22Rv1 (cell line): Measurements from ENCODE around the gene LCN9.

Experiments used
- ZFX ChIP-seq: fragments of 450-650 bp; IDR thresholded peaks from 2 replicates; pipeline ENCODE4 v1.6.1; 2017; ENCODE audit warnings: antibody characterized with exemption, borderline replicate concordance
- TF ChIP-seq, protein P1 (sequence below): fragments of 450-650 bp; IDR thresholded peaks from 2 replicates; pipeline ENCODE4 v1.5.1; 2017; ENCODE audit warnings: mild to moderate bottlenecking

DNA sequence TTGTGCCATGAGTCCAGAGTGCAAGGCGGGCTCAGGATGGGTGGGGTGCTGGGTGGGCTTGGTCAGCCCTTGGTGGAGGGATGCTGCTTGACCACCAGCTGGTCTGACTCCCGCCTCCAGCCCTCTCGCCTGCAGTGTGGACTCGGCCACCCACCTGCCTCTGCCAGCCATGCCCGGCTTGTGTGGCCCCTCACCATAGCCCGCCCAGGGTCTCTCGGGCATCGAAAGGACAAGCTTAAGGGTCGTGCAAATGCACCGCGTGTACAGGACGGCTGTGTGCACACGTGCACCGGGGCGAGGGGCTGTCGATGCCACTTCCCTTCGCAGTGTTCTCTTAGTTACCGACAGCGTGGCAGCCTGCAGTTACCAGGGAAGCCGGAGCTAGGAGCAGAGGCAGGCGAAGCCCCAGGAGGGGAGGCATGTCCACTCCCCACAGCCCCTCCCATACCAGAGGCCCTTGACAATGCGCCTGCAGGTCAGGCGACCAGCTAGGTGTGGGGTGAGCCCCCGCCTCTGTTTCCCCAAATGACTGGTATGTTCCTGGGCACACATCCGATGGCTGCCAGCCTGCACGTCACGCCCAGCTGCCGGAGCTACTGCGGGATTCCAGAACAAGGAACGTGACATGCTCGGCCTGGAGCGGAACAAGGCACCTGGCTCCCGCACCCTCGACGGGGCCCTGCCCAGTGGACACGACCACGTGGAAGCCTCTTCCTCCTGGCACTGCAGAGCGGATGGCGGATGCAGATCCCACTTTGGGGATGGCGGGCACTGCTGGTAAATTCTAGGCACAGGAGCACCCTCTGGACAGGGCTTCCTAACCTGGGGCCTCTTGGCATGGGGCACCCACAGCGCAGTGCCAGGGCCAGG lies 7.8 kb downstream of the LCN9 start:
- TF ChIP-seq, protein P1, sequence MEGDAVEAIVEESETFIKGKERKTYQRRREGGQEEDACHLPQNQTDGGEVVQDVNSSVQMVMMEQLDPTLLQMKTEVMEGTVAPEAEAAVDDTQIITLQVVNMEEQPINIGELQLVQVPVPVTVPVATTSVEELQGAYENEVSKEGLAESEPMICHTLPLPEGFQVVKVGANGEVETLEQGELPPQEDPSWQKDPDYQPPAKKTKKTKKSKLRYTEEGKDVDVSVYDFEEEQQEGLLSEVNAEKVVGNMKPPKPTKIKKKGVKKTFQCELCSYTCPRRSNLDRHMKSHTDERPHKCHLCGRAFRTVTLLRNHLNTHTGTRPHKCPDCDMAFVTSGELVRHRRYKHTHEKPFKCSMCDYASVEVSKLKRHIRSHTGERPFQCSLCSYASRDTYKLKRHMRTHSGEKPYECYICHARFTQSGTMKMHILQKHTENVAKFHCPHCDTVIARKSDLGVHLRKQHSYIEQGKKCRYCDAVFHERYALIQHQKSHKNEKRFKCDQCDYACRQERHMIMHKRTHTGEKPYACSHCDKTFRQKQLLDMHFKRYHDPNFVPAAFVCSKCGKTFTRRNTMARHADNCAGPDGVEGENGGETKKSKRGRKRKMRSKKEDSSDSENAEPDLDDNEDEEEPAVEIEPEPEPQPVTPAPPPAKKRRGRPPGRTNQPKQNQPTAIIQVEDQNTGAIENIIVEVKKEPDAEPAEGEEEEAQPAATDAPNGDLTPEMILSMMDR: no peak
- no peak for TF ChIP-seq ZFX
